Stimulated activated effector memory CD8-positive, alpha-beta T cell treated with anti-CD3 and anti-CD28 coated beads, Interleukin-12 subunit alpha, Interleukin-12 subunit beta, amount 100 ng/mL, for 72 hours (primary cell): ENCODE results near the gene RGS9.
"Not testable (repeated sequence)": the region's sequence is repeated elsewhere in the genome, so short reads cannot be mapped to it uniquely, and the experiment has no call there.

ENCODE experiments used
- ATAC-seq: fragments of 150-1000 bp; cut with Tn5 transposase; 2 replicates; pipeline ENCODE4 v1.10.0; 2021
- DNase-seq, 2 donors: peaks; one replicate each; pipeline ENCODE4 v3.0.0; 2021 to 2022; ENCODE audit warnings: low spot score in 2 of 2
- H3K27ac Mint-ChIP-seq: one replicate; pipeline ENCODE4 v1.8.0; 2022; ENCODE audit warnings: mild to moderate bottlenecking, mixed read lengths
- H3K36me3 Mint-ChIP-seq: one replicate; pipeline ENCODE4 v1.8.0; 2022; ENCODE audit warnings: mild to moderate bottlenecking, mixed read lengths
- H3K4me1 Mint-ChIP-seq: one replicate; pipeline ENCODE4 v1.8.0; 2022; ENCODE audit warnings: mixed read lengths
- H3K4me3 Mint-ChIP-seq: one replicate; pipeline ENCODE4 v1.8.0; 2022; ENCODE audit warnings: mild to moderate bottlenecking, mixed read lengths
- H3K9me3 Mint-ChIP-seq: one replicate; pipeline ENCODE4 v1.8.0; 2022; ENCODE audit warnings: mixed read lengths

The RGS9 gene

DNA sequence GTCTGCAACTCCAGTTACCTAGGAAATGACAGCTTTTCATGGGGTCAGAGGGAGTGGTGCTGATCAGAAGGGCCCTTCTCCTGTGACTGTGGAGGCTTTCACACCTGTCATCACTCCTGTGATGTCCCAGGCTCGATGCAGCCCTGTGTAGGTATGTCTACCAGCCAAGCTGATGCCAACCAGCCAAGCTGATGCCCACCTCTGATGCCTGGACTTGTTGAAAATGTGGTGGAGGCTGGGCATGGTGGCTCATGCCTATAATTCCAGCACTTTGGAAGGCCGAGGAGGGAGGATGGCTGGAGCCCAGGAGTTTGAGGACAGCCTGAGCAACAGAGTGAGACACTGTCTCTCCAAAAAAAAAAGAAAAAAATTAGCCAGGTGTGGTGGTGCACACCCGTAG, 33.7 kb upstream of the RGS9 start:
- Mint-ChIP-seq H3K36me3 (peaks cover 6% of the 10 kb centered on the region), H3K27ac (no peak overlapping the region), H3K9me3 (no peaks in the 10 kb centered on the region), H3K4me1 (peaks cover 14% of the 10 kb centered on the region), H3K4me3 (no peak overlapping the region)
- no peak for DNase-seq
- ATAC-seq = no peak

DNA sequence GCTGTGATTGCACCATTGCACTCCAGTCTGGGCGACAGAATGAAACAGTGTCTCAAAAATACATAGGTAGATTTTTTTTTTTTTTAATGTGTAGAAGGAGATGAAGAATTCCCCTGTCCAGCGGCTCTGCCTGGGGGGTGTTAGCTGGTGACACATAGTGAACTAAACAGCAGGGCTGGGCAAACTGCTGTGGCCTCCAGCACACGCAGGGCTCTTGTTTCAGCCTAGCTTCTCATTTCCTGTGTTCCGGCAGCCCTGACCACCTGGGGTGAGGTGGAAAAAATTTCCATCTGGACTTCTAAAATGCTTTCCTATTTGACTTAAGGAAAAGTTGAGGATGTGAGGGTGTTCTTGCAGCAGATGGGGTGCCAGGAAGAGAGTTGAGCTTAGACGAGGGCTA, 33.3 kb upstream of the RGS9 start:
- peaks cover 14% of the 10 kb centered on the region for H3K4me1 Mint-ChIP-seq
- no peaks in the 10 kb centered on the region for H3K9me3 Mint-ChIP-seq
- peaks cover 6% of the 10 kb centered on the region for H3K36me3 Mint-ChIP-seq
- DNase-seq (no peak), ATAC-seq (no peak)
- H3K27ac Mint-ChIP-seq = no peak overlapping the region
- no peak overlapping the region for H3K4me3 Mint-ChIP-seq

DNA sequence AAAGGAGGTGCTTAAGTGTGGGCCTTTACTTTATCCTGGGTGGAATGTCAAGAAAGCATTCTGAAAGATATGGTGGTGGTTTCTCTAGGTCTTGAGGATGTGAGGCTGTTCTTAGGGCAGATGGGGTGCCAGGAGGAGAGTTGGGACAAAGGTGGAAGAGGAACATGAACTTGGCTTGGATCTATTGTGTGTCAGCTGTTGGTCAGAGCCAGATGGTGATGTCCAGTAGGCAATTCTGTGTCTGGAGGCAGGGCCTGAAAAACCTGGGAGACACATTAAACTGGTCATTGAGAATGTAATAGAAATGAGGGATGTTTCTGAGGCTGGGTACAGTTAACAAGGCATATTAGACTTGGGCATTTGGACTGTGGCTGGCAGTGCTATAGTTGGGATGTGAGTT, 32.6 kb upstream of the RGS9 start:
- Mint-ChIP-seq H3K4me1 (peaks cover 9% of the 10 kb centered on the region), H3K36me3 (peaks cover 6% of the 10 kb centered on the region), H3K27ac (no peak overlapping the region), H3K4me3 (no peak overlapping the region), H3K9me3 (no peaks in the 10 kb centered on the region)
- ATAC-seq (no peak), DNase-seq (no peak)

DNA sequence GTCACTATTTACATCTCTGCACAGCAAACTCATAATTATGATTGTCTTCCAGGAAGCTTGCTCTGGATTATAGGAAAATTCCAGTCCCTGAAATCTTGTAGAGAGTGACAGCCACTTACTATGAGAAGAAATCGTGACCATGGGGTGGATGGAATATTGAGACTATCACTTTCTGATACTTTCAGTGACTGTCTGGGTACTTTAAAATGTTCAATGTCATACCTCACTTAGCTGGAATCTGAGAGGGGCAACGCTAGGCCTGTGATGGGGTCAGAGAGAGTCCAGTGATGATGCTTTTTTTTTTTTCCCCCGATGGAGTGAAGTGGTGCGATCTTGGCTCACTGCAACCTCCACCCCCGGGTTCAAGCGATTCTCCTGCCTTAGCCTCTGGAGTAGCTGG, 32.2 kb upstream of the RGS9 start:
- Mint-ChIP-seq H3K27ac (no peak overlapping the region), H3K36me3 (peaks cover 2% of the 10 kb centered on the region), H3K4me1 (peaks cover 9% of the 10 kb centered on the region), H3K9me3 (no peaks in the 10 kb centered on the region), H3K4me3 (no peak overlapping the region)
- ATAC-seq = no peak
- no peak for DNase-seq

DNA sequence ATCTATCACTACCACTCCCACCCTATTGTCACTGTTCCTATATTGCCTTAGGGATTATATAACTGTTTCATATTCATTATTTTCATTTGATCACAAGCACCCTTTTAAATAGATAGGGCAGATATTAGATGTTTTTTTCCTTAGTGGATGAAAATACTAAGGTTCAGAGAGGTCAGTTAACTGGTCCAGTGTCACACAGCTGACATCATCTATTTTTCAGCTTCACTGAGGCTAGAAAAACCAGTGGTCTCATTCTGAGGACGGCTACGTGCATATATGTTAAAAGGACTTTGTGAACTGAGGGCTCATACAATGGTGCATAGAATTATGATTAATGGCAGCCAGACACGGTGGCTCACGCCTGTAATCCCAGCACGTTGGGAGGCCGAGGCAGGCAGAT, 29.0 kb upstream of the RGS9 start:
- no peak overlapping the region for H3K4me3 Mint-ChIP-seq
- no peak for DNase-seq
- no peak for ATAC-seq
- H3K36me3 Mint-ChIP-seq = no peaks in the 10 kb centered on the region
- H3K27ac Mint-ChIP-seq = no peak overlapping the region
- H3K4me1 Mint-ChIP-seq = peaks cover 9% of the 10 kb centered on the region
- no peaks in the 10 kb centered on the region for H3K9me3 Mint-ChIP-seq

DNA sequence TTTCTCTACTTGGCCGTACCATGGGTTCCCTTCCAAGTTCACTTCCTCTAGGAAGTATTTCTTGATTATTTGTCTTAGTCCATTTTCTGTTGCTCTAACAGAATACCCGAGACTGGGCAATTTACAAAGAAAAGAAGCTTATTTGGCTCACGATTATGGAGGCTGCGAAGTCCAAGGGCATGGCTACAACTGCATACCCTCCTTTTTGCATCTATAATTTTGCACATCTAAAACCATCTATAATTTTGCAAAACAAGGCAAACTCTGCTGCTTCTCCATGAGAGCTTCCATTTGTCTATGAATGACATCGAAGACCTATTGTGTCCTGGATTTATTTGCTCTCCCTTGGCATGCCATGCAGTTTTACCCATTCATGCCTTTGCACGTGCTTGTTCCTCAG, 27.6 kb upstream of the RGS9 start:
- DNase-seq (no peak), ATAC-seq (no peak)
- H3K27ac Mint-ChIP-seq = no peak overlapping the region
- no peaks in the 10 kb centered on the region for H3K36me3 Mint-ChIP-seq
- no peak overlapping the region for H3K4me3 Mint-ChIP-seq
- H3K9me3 Mint-ChIP-seq = no peaks in the 10 kb centered on the region
- H3K4me1 Mint-ChIP-seq = peaks cover under 1% of the 10 kb centered on the region

DNA sequence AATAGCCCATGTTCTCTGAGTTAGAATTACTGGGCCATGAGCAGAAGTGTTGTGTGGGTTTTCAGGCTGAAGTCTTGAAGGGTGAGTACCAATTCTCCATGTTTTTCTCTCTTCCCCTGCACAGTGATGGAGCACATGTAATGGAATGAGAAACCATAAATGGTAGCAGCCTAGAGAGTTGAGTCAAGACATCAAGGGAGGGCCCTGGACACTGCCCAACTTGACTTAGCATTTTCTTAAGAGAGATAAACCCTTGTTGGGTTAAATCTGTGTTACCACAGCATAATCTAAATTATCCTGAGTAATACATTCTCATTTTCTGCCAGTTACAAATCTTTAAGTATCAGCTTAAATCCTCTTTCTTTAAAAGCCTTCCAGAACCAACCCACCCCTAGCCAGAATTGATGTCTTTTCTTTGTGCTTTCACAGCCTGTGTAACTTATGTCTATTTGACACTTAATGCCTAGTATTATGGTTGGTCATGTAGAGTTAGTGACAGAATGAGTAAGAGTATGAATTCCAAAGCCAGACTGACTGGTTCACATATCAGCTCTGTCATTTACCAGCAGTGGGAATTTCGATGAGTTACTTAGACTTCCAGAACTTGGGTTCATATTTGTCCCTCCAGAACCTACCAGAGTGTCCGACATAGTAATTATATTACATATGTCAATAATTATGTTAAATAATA, 27.0 kb upstream of the RGS9 start:
- Mint-ChIP-seq H3K9me3 (no peaks in the 10 kb centered on the region), H3K4me3 (no peak overlapping the region), H3K36me3 (no peaks in the 10 kb centered on the region), H3K27ac (no peak overlapping the region), H3K4me1 (no peaks in the 10 kb centered on the region)
- DNase-seq (no peak), ATAC-seq (no peak)

DNA sequence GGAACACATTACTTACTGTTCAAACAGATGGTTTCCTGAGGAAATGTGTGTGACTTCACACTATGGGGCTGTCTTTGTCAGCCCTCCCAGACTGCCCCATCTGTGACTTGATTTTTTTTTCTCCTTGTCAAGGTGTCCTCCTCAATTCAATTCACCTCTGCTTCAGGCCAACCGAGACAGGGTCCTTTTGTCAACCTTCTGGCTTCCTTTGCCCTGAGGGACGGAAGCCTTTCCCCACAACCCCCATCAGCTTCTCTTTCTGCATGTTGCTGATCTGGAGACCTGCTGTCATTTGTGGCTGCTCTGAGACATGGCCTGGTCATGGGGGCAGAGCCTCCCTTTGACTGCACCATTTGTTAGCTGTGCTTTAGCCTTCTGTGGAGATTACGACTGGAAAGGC, 21.3 kb upstream of the RGS9 start:
- Mint-ChIP-seq H3K4me1 (peaks cover 6% of the 10 kb centered on the region), H3K36me3 (no peaks in the 10 kb centered on the region), H3K9me3 (no peaks in the 10 kb centered on the region), H3K4me3 (no peak overlapping the region), H3K27ac (no peak overlapping the region)
- ATAC-seq (no peak), DNase-seq (no peak)

DNA sequence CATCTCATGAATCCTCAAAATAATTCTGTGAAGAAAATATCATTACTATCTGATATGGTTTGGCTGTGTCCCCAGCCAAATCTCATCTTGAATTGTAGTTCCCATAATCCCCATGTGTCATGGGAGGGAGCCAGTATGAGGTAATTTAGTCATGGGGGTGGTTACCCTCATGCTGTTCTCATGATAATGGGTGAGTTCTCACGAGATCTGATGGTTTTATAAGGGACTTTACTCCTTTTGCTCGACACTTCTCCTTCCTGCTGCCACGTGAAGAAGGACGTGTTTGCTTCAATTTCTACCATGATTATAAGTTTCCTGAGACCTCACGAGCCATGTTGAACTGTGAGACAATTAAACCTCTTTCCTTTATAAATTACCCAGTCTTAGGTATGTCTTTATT, 20.7 kb upstream of the RGS9 start:
- not testable (repeated sequence) for H3K4me1 Mint-ChIP-seq, ATAC-seq, H3K36me3 Mint-ChIP-seq, H3K4me3 Mint-ChIP-seq, DNase-seq, H3K9me3 Mint-ChIP-seq, H3K27ac Mint-ChIP-seq

DNA sequence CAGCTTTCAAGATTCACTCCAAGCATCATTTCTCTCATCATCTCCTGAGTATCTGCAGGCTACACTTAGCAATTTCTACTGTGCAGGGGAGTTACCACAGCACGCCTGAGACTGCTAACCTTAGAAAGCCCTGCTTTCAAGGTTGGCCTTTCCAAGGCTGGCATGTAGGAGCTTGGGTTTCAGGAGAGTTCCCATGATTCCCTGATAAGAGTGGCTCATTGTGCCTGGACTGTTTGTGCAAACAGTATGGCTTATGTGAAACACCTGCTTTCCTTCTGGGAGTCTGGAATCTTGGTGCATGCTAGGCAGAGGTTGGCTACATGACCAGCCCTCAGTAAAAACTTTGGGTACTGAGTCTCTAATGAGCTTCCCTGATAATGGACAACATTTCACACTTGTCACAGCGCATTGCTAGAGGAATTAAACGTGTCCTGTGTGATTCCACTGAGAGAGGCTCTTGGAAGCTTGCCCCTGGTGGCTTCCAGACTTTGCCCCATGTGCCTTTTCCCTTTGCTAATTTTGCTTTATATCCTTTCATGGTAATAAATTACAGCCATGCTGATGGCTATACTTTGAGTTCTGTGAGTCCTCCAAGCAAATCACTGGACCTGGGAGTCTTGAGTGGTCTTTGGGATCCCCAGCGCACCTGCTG, 19.7 kb upstream of the RGS9 start:
- Mint-ChIP-seq H3K9me3 (no peaks in the 10 kb centered on the region), H3K4me1 (peaks cover 20% of the 10 kb centered on the region), H3K27ac (no peak overlapping the region), H3K36me3 (peaks cover 13% of the 10 kb centered on the region), H3K4me3 (no peak overlapping the region)
- no peak for DNase-seq
- no peak for ATAC-seq

DNA sequence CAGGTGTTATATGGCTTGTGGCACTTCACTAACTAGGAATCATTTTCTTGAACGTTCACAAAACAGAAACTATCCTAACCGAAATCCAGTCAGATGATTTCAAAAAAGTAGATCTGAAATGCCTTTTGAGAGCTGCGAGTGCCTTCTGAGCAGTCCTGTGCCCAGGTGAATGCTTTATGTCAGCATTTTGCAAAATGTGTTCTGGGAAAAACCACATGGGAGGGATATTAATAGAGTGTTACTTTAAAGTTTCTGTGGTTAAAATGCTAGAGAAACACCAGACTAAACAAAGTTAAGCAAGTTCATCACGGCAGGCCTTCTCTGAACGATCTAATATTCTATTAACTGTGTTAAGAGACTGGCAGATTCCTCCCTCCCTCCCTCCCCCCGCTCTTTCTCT, 15.8 kb upstream of the RGS9 start:
- peak overlapping the region; percentile 64 for H3K4me3 Mint-ChIP-seq
- H3K27ac Mint-ChIP-seq = peak overlapping the region; percentile 95
- ATAC-seq (peak; percentile 66), DNase-seq (no peak)
- no peaks in the 10 kb centered on the region for H3K9me3 Mint-ChIP-seq
- peaks cover 13% of the 10 kb centered on the region for H3K36me3 Mint-ChIP-seq
- H3K4me1 Mint-ChIP-seq = peaks cover 24% of the 10 kb centered on the region

DNA sequence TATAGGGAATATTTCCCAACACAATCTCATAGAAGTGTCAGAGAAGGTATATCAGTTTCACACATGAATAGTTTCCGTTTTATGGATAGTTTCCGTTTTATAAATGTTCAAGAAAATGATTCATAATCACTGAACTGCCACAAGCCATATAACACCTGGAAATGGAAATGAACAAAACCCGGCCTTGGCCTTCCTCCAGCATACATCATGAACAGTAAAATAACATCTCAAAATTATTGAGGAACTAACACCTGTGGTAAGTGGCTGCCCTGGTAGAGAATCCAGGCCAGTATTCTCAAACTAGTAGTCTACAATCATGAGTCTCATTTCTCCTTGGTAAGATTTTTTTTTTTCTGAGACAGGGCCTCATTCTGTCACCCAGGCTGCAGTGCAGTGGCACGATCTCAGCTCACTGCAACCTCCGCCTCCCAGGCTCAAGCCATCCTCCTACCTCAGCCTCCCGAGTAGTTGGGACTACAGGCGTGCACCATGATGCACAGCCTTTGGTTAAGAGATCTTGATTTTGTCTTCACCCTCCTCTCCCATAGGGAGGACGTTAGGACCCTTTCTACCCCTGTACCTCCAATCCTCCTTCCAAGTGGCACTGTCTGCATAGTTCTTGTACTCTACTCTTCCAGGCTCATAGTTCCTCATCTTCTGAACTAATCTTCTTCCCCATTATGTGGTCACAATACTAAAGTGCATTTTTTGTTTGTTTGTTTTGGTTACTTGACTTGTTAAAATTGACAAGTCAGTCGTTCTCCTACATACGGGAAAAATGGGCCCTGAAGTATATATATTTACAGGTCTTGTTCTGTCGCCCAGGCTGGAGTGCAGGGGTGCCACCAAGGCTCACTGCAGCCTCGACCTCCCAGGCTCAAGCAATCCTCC, 15.0 kb upstream of the RGS9 start:
- H3K9me3 Mint-ChIP-seq = no peaks in the 10 kb centered on the region
- peak overlapping the region; percentile 95 for H3K27ac Mint-ChIP-seq
- peak overlapping the region; percentile 64 for H3K4me3 Mint-ChIP-seq
- DNase-seq = peak in 1 of 2 donors; percentile 68
- peaks cover 25% of the 10 kb centered on the region for H3K4me1 Mint-ChIP-seq
- H3K36me3 Mint-ChIP-seq = peaks cover 13% of the 10 kb centered on the region
- ATAC-seq = peak; percentile 89

DNA sequence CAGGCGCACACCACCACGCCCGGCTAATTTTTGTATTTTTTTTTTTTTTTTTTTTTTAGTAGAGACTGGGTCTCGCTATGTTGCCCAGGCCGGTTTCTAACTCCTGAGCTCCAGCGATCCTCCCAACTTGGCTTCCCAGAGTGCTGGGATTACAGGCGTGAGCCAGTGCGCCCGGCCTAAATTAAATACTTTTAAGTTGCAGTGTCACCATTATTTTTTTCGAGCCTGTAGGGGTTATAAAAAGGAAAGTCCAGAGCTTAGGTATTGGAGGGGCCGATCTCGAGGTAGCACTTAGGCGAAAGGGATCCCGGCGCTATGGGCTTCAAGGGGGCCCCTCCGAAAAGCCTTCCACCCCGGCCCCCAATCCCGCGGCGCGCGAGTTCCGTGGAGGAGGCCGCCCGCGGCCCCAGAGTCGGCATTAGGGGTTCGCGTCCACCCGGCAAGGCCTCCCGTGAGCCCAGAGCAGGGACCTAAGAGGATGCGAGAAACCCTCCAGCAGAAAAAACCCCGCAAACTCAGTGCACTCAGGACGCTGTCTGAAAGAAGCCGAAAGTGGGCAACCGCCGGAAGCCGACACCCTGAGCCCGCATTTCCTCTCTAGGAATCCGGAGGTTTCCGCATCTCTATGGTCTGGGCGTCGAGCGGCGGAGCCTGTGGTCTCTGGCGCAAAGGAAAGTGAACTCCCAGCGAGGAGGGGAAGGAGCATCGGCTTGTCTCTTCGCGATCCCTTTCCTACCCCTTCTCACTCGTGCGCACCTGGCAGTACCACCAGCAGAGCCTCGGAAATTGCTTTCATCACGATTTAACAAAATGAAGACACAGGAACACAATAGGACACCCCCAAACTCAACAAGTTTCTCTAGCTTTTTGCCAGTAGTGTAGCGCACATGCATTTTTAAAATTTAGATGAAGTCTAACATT, 14.1 kb upstream of the RGS9 start:
- H3K4me3 Mint-ChIP-seq = peak overlapping the region; percentile 64
- H3K9me3 Mint-ChIP-seq = no peaks in the 10 kb centered on the region
- ATAC-seq (peak; percentile 80), DNase-seq (peak; percentile 66 to 90)
- H3K27ac Mint-ChIP-seq = peak overlapping the region; percentile 95
- H3K4me1 Mint-ChIP-seq = peaks cover 29% of the 10 kb centered on the region
- H3K36me3 Mint-ChIP-seq = peaks cover 13% of the 10 kb centered on the region

DNA sequence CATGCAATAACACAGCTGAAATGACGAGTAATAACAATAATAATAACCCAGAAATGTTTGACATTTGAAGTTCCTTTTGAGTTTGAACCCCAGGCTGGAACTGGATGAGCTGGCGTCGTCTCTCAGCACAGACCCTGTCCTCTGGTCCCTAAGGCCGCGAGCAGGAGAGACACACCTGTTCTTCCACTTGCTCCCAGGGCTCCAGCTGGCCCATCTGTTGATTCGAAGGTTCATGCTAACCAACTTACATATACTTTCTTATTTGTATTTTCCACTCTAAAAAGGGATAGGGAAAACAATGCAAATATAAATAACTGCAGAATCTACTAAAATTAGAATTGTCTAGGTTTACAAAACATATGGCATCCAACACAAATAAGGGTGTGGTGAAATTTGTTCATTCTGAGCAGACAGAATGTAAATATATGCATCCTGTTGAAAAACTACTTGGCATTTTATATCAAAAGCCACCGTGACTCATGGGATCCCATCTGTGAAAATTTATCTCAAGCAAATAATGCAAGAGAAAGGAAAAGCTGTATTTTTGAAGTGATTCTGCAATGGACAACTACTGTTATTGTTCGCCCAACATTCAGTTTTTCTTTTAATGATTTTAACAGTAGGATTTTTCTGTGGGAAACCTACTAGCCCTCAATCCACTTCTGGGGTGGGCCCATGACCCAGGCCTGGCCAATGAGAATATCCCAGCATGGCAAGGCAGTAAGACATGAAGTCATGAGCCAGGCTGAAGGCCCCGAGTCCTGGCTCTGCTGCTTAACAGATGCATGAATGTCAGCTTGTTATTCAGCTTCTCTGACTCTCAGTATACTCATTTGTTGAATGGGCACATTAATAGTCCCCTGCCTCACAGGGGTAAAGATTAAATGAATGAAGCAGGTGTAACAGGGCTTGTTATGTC, 13.2 kb upstream of the RGS9 start:
- no peak for DNase-seq
- peaks cover 29% of the 10 kb centered on the region for H3K4me1 Mint-ChIP-seq
- no peak for ATAC-seq
- H3K36me3 Mint-ChIP-seq = peaks cover 13% of the 10 kb centered on the region
- no peaks in the 10 kb centered on the region for H3K9me3 Mint-ChIP-seq
- H3K4me3 Mint-ChIP-seq = peak overlapping the region; percentile 64
- peak overlapping the region; percentile 95 for H3K27ac Mint-ChIP-seq
